Ovary (tissue), 9 donors: Measurements from ENCODE around the gene CPN2. TPM values are rescaled to one million over a fixed set of nuclear protein-coding genes. Genes with fewer than 3 reads are reported as not detected.

Source experiments
- DNase-seq, 5 donors: peaks; one replicate each; pipeline ENCODE4 v3.0.0-alpha.2; 2019 to 2020
- H3K27ac ChIP-seq, 2 donors: fragments of 200-600 bp; one replicate each; pipeline versions ENCODE4 v1.5.1 to v1.8.0; 2019 to 2022
- H3K27me3 ChIP-seq: fragments of 200-600 bp; one replicate; pipeline ENCODE4 v1.8.0; 2022
- H3K36me3 ChIP-seq: fragments of 200-600 bp; sonication (generic); one replicate; pipeline ENCODE4 v1.5.1; 2019
- H3K4me1 ChIP-seq: one replicate; pipeline ENCODE4 v1.8.1; 2013; ENCODE audit warnings: mild to moderate bottlenecking, moderate library complexity; ENCODE audit not compliant: insufficient read depth
- H3K4me3 ChIP-seq: fragments of 200-600 bp; sonication (generic); one replicate; pipeline ENCODE4 v1.5.1; 2017
- H3K9me3 ChIP-seq, 2 donors: fragments of 200-600 bp in 1 of 2; sonication (generic) in 1 of 2; one replicate each; pipeline versions ENCODE4 v1.5.1 to v1.8.1; 2013 to 2019; ENCODE audit warnings: mild to moderate bottlenecking in 1 of 2, moderate library complexity in 1 of 2
- EP300 ChIP-seq: sonication (generic); formaldehyde crosslinking; IDR thresholded peaks from one replicate; pipeline ENCODE4 v1.6.1; 2017; ENCODE audit warnings: antibody characterized with exemption
- POLR2A ChIP-seq: fragments of 450-650 bp; IDR thresholded peaks from one replicate; pipeline ENCODE4 v1.6.1; 2017; ENCODE audit warnings: antibody characterized with exemption, mild to moderate bottlenecking, moderate library complexity
- WGBS, 3 donors: extraction: QIAGEN DNeasy Blood & Tissue Kit in 1 of 3; methylation state at CpG; one replicate each; pipeline versions ENCODE4 v1.1.5 to v1.1.7; 2013 to 2017; 5-methylcytosine and 5-hydroxymethylcytosine counted together
- intact Hi-C, 4 donors: fragments of 100-400 bp; cut with DNase I; formaldehyde crosslinking; loops; one replicate each; pipeline versions ENCODE4 v1.11.0 to v1.15.1; 2022 to 2023
- polyA plus RNA-seq, 2 donors: library from polyadenylated mRNA; stranded (reverse); fragments of 200-250 nt in 1 of 2; fragments of 350-450 nt in 1 of 2; fragmentation: Illumina TruSeq in 1 of 2; extraction: RNeasy Lipid Tissue Mini Kit (QIAGEN cat#74804) in 1 of 2; gene quantifications; one replicate each; pipeline ENCODE4 v1.2.3, GENCODE V29; 2013 to 2014
- total RNA-seq, 7 donors: library from RNA; depleted of rRNA in 2 of 7; stranded (reverse); fragments of >200 nt in 2 of 7; fragmentation: NEBNext Ultra II Directional in 3 of 7; extraction: Animal tissue kit (Norgen Biotek cat#: 25700) in 3 of 7; gene quantifications; one replicate each; pipeline versions ENCODE4 v1.1.0 to v1.2.4, GENCODE V29; 2016 to 2023
- TF ChIP-seq, protein P1 (sequence below), 3 donors: fragments of 450-650 bp in 2 of 3; fragments of 200-600 bp in 1 of 3; IDR thresholded peaks; one replicate each; pipeline versions ENCODE4 v1.5.1 to v1.8.0; 2016 to 2022; ENCODE audit warnings: antibody characterized with exemption in 3 of 3, mild to moderate bottlenecking in 1 of 3
- donor health status: DM: no; HTN: no; CAD: no; lungs with moderate emphysema.
- donor health status: DM: no; HTN: no; CAD: no.
- donor health status: Bipolar disorder and iron deficiency.
- donor health status: DM: yes; HTN: yes; CAD: no.
- donor health status: DM: no; HTN: no; CAD: no.
- donor health status: DM: yes; HTN: yes; CAD: no.

Gene CPN2
- total and polyA plus RNA-seq, 9 donors: 0.18 to 1.6 TPM; not detected in 7

DNA sequence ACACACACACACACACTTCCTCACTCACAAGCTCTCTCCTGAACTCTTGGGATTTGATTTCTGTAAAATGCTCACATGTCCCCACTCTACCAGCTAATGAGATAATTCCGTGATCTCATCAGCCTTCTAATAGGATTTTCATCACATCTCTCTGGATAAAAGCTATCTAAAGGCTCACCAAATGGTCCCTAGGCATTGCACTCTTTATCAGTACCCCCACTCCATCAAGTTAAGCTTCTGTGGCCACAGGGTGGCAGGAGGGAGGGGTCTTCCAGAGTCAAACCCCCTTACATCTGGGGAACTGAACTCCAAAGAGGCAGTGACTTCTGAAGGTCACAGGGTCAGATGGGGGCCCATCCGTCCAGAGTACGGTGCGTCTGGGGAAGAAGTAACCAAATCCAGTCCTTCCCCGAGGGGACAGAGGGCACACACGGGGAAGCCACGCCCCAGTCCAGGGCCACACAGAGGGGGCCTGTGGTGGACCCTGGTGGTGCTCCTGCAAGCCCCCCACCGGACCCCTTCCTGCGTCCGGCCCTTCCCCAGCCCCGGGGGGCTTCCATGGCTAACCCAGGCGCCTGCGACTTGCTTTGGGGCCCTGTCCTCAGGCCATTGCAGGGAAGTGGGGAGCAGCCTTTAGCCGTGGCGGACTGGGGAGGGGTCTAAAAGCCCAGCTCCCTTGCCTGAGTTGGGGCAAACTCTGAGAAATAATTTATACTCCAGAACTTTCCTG lies 25.5 kb downstream of the CPN2 start:
- intact Hi-C loops: no loop called here
- Histone ChIP-seq H3K27me3 (no peaks in the 10 kb centered on the region), H3K4me1 (peaks cover 8% of the 10 kb centered on the region), H3K27ac (no peak overlapping the region), H3K9me3 (no peaks in the 10 kb centered on the region), H3K36me3 (no peaks in the 10 kb centered on the region), H3K4me3 (no peak overlapping the region)
- WGBS, 3 donors: 76 to 78% (median 78%) methylated on average over 15 of the region's 15 CpGs
- no peak for DNase-seq
- TF ChIP-seq, protein P1, sequence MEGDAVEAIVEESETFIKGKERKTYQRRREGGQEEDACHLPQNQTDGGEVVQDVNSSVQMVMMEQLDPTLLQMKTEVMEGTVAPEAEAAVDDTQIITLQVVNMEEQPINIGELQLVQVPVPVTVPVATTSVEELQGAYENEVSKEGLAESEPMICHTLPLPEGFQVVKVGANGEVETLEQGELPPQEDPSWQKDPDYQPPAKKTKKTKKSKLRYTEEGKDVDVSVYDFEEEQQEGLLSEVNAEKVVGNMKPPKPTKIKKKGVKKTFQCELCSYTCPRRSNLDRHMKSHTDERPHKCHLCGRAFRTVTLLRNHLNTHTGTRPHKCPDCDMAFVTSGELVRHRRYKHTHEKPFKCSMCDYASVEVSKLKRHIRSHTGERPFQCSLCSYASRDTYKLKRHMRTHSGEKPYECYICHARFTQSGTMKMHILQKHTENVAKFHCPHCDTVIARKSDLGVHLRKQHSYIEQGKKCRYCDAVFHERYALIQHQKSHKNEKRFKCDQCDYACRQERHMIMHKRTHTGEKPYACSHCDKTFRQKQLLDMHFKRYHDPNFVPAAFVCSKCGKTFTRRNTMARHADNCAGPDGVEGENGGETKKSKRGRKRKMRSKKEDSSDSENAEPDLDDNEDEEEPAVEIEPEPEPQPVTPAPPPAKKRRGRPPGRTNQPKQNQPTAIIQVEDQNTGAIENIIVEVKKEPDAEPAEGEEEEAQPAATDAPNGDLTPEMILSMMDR (IDR thresholded peaks at IDR 0.05): no peak
- TF ChIP-seq EP300 (no peak), POLR2A (no peak)

DNA sequence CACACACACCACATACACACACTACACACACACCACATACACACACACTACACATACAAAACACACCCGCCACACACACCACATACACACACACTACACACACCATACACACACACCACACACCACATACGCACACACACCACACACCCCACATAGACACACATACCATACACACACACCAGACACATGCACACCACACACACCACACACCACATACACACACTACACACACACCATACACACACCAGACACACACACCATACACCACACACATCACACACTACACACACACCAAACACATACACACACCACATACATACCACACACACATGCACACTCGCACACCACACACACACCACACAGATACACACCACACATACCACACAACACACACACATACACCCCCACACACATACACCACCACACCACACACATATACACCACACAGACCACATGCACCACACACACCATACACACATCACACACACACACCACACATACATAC lies 26.3 kb downstream of the CPN2 start:
- intact Hi-C loops: loop anchor here in 1 of 4 donors (5.0 kb wide), 1 partner anchor 868 kb away; no protein-coding TSS in a partner anchor
- Histone ChIP-seq H3K36me3 (no peaks in the 10 kb centered on the region), H3K4me3 (no peak overlapping the region), H3K27ac (no peak overlapping the region), H3K9me3 (no peaks in the 10 kb centered on the region), H3K4me1 (peaks cover 8% of the 10 kb centered on the region), H3K27me3 (no peaks in the 10 kb centered on the region)
- DNase-seq: no peak
- TF ChIP-seq, protein P1 (IDR thresholded peaks at IDR 0.05): no peak
- TF ChIP-seq EP300 (no peak), POLR2A (no peak)
- 90 to 95% (median 92%) methylated on average over 3 of the region's 3 CpGs for WGBS, 3 donors

DNA sequence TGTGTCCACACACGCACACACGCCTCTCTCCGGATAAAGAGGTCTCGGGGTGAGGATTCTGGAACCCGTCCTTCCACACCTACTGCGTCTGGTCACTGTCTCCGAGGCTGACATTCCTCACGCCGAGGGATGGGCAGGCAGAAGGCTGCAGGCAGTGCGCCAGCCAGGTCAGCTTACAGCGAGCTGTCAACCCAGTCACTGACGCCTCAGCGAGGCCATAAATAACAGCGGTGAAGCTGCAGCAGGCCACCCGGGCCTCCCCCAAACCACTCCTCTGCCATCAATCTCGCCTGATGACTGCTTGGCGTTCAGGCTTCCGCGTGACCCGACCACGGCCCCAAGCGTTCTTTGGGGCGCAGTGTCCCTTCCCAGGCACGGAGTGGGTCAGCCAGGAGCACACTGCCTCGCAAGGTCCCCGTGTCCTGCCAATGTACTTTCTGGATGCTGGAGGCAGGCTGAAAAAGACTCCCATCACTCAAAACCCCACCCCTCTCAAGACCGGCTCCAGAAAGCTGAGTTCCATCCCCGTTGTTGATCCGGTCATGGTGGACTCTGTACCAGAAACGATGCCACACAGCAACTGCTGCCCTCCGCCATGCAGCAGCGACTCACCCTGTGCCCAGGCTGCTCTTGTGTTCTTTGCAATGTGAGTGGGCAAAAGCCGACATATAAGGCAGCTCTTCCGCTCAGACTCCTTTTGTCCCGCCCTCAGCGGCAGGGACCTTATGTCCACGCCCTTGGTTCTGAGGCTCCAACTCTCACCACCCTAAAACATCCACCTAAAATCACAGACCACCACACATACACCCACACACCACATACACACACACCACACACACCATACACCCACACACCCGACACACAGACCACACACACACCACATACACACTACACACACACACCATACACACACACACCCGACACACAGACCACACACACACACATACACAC lies 27.1 kb downstream of the CPN2 start:
- H3K4me1 ChIP-seq: peaks cover 8% of the 10 kb centered on the region
- H3K9me3 ChIP-seq: no peaks in the 10 kb centered on the region
- H3K36me3 ChIP-seq: no peaks in the 10 kb centered on the region
- no peak for TF ChIP-seq POLR2A
- TF ChIP-seq EP300: no peak
- TF ChIP-seq, protein P1 (IDR thresholded peaks at IDR 0.05): no peak
- no peaks in the 10 kb centered on the region for H3K27me3 ChIP-seq
- 10 to 15% (median 13%) methylated on average over 29 to 39 of the region's 39 CpGs for WGBS, 3 donors
- no peak overlapping the region for H3K27ac ChIP-seq
- intact Hi-C loops: loop anchor here in 1 of 4 donors (5.0 kb wide), 1 partner anchor 867 kb away; no protein-coding TSS in a partner anchor
- peak overlapping the region; percentile 23 for H3K4me3 ChIP-seq
- DNase-seq: peak in 2 of 5 donors; percentile 43 to 60

DNA sequence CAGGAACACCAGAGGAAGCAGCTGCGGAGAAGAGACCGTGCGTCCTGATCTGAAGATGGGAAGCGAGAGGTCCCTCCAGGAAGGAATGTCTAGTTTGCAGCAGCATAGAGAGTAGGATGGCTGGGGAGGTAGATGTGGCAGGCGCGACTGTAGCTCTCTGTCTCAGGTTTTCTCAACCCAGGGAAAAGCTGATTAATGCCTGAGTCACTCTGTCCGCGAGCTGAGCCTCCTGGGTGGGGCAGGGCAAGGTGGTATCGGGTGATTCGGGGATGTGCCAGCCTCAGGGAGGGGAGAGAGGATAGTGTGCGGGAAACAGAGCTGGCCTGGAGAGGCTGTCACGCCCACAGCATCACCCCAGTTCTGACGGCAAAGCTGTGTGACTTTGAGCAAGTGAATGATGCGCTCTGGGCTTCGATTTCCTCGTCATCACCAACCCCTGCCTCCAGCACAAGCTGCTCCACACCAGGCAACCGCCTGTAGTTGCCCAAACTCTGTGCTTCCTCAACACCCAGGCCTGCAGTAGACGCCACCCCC lies 28.4 kb downstream of the CPN2 start:
- Histone ChIP-seq H3K27ac (no peak overlapping the region), H3K36me3 (no peaks in the 10 kb centered on the region), H3K4me1 (peaks cover 8% of the 10 kb centered on the region), H3K9me3 (no peaks in the 10 kb centered on the region), H3K4me3 (no peak overlapping the region), H3K27me3 (no peaks in the 10 kb centered on the region)
- 81 to 88% (median 87%) methylated on average over 18 of the region's 18 CpGs for WGBS, 3 donors
- intact Hi-C loops: loop anchor here in 1 of 4 donors (5.0 kb wide), 1 partner anchor 865 kb away; no protein-coding TSS in a partner anchor
- DNase-seq: no peak
- TF ChIP-seq EP300: no peak
- TF ChIP-seq, protein P1 (IDR thresholded peaks at IDR 0.05): no peak
- no peak for TF ChIP-seq POLR2A
